Measurements from ENCODE around the gene VWA8.

Gene VWA8

DNA sequence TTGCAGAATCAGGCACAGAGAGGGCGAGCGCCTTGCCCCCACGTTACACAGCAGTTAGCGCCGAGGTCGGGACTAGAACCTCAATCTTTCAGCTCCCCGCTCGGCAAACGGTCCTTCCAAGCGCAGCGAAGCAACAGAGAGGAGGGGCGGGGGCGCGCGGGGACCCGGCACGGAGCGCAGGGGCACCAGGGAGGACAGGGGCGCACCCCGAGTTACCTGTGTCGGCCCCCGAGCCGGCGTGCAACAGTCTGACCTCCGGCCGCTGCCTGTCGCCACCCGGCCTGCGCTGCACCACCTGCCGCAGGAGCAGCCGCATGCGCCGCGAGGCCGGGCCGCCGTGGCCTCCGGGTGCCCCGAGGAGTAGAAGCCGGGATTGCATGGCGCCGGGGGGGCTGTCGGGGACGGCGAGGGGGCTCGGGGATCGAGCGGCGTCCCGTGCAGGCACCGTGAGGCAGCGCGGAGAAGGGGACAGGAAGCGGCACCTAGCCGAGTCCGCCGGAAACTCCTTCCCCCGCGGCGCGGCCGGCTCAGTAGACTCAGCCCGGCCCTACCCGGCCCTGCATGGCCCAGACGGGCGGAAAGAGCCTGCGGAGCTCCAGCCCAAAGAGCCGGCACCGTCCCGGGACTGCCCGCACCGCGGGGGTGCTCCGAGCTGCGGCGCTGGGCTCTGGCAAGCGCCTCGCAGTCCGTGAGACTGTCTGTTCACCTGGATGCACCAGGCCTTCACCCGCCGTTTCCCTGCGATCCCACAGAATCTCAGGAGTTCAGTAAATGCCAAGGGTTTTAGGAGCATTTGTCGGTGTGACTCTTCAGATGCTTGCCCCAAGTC is at the start of gene VWA8:
Gene VWA8 (minus strand): TSS at position 473 of the 829 bp plus-strand sequence. CDS start 94 bp downstream, at position 379.
- peak; percentile 89 for DNase-seq (ENCODE audit: low spot score)

DNA sequence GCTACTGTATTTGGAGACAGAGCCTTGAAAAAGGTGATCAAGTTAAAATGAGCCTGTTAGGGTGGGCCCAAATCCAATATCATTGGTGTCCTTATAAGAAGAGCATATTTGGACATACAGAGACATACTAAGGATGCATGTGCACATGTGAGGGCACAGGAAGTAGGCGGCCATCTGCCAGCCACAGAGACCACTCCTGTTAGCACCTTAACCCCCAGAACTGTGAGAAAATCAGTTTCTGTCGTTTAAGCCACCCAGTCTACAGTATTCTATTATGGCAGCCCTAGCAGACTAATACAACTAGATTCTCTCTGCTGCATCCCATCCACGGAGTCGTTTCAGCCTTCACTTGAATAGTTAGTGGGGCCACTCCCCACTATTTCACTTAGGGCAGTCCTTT is 48.1 kb upstream of the VWA8 start:
- DNase-seq (ENCODE audit: low spot score) = no peak

DNA sequence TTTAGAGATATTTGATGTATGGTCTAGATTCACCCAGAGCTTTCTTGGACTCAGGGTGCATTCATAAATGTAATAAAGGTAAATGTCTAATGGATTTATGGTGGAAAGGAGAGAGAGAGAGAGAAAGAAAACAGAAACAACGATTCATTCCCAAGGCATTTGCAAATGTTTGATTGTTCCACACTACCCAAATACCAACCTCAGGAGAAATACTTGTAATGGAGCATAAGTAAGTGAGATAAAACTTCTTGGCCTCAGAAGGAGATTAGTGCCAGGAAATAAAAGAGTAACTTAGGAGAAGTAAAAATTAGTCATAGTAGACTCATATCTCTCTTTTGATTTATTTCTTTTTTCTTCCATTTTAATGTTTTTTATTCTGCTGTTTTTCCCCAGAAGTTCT is 46.9 kb upstream of the VWA8 start:
- DNase-seq (ENCODE audit: low spot score) = peak; percentile 25

DNA sequence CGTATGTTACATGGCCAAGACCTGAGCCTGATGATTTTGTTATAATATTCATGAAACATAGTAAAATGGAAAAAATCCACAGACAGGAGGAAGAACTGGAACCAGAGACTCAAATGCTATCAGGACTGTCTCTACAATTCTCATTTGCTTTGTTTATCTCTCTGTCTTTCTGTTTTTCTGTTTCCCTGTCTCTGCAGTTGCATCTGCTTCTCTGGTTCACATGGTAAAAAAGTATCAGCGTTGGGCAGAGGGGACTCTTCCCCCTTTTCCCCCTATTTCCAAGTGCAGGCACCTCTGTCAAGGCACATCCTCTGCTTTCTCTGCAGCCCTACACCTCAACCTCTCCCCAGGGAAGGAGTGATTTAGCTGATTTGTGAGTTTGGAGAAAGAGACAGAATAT is 41.2 kb upstream of the VWA8 start:
- DNase-seq (ENCODE audit: low spot score) = no peak

DNA sequence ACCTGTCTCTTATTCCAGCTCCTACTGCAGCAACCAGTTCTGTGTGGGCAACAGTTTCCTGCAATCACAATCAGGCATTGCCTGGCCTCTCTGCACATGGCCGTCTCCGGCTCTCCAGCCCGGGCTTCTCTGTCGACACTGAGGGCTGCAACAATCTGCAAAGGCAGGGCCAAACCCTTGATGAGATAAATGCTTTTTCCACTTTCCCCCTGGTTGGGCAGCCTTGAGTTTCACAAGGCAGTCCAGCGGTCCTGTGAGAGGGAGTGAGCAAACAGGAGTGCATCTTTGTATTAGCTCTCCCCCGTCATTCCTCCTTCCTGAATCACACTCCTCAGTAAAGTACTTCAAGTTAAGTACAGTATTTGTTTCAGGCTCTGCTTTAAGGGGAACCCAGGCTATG is 40.7 kb upstream of the VWA8 start:
- peak; percentile 63 for DNase-seq (ENCODE audit: low spot score)

DNA sequence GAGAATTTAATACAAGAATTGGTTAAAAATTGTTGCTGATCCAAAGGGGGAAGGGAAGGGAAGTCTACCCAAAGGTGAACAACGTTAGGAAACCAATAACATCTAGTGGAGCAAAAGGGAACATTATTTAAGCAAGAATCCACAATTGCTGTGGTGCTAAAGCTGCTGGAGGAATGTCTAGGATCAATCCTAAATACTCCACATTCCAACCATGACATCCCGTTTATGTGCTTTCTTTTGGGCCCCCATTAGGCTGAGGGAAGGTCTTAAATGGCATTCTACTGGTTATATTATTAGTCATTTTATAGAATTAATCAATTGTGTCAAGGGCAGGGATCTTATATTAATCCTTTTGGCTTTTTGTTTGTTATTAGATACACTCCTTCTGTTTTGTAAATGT is 39.9 kb upstream of the VWA8 start:
- no peak for DNase-seq (ENCODE audit: low spot score)

DNA sequence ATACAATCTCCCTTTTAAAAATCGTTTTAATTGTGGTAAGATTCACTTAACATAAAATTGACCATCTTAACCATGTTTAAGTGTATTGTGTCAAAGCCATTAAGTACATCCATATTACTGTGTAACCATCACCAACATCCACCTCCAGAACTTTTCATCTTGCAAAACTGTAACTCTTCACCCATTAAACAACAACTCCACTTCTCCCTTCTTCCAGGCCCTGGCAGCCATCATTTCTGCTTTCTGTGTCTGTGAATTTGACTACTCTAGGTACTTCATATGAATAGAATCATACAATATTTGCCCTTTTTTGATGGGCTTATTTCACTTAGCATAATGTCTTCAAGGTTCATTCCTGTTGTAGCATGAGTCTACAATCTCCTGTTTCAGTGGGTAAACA is 36.5 kb upstream of the VWA8 start:
- DNase-seq (ENCODE audit: low spot score) = no peak

DNA sequence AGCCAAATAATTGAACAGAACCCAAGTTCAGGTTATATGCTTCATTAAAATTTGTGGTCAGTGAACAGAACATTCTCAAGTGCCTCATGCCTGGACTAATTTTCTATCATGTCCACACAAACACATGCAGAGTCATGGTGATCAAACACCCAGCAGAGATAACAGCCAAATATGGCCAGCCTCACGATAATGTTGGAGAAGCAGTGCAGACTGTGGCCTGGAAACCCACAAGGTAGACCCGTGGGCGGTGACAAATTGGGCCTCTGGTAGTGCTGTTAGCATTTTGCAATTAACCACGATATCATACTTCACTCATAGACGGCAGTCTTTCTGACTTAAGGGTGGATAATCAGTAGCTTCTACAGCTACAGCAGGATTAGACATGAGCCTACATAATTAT is 35.0 kb upstream of the VWA8 start:
- DNase-seq (ENCODE audit: low spot score) = no peak

DNA sequence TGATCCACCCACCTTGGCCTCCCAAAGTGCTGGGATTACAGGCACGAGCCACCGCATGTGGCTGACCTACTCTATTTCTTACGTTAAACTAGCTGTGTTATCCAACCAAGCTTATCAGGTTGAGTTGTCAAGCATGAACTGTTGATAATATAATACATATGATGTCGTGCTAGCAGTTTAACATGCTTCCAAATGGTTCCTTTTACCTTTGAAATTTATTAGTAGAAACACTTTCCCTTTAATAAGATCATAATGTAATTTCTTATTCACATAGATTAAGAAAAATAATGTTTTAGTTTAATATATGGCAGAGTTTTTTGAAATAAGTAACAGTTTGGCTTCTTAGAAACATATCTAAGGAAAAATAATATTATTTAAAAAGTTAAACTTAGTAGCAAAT is 34.4 kb upstream of the VWA8 start:
- no peak for DNase-seq (ENCODE audit: low spot score)

DNA sequence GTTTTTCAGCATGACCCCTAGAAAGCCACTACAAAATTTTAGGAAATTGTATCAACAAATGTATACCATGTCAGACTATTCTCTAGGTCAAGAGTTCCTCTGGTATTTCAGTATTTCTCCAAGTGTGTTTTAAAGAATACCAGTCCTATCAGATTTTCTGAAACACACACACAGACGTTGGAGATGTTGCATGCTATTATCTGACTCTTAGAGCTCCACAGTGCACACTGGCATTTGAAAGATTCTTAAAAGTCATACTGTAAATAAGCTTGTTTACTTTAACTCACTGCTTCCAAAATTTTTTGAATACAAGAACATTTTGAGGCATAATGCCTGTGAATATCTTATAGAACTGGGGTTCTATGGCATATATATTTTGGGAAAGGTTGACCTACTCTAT is 33.8 kb upstream of the VWA8 start:
- no peak for DNase-seq (ENCODE audit: low spot score)

DNA sequence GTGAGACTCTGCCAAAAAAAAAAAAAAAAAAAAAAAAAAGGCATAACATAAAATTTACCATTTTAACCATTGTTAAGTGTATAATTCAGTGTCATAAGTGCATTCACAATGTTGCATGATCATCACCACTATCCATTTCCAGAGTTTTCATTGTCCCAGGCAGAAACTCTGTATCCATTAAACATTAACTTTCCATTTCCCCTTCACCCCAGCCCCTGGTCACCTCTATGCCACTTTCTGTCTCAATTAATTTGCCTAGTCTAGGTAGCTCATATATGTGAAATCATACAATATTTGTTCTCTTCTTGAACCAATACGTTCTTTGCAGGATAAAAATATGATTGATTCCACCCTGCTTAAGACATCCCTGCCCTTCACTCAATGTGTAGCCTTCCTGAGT is 31.0 kb upstream of the VWA8 start:
- DNase-seq (ENCODE audit: low spot score) = no peak

DNA sequence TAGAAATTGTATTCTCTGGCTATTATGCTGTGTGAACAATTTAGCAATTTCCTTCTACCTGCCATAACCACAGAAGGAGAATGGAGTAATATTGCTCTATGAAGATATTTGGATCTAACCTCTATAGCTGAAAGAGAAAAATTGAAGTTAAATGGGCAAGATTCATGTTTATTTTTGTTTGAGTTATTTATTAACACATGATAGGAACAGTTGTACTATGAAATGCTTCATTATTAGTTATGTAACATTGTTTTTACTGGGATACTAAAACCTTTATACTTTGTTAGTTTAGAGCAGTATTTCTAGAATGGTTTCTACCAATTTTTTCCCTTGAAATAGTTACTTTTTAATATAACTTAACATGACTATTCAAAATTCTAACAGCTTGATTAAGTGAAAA is 27.3 kb upstream of the VWA8 start:
- no peak for DNase-seq (ENCODE audit: low spot score)

DNA sequence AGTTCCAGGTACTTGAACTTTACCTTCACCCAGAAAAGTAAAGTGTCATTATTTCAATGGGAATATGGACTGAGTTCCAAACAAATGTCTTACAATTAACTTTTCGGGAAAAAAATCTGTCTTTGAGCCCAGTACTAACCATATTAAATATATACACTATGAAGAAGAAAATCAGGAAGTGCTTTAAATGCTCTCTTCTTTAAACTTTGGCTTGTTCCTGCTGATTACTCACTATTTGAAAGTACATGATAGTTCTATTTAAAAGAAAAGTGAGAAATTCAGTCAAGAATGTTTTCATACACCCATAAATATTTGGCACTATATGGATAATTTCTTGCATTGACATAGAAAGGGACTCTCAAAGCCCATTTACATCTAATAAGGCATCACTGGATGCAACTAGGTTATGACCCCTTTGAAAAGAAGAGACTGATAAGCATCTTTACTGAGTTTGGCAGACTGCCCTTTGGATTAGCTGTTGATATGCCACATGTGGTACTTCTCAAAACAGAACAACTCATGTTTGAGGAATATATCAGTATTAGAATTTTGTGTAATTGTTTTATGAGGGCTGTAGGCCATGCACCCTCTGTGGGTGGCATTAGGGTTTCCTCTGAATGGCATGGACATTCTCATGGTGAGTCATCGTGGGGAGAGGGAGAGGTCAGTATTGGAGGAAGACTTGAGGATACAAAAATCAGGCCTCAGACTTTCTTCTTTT is 25.0 kb upstream of the VWA8 start:
- DNase-seq (ENCODE audit: low spot score) = peak; percentile 19

DNA sequence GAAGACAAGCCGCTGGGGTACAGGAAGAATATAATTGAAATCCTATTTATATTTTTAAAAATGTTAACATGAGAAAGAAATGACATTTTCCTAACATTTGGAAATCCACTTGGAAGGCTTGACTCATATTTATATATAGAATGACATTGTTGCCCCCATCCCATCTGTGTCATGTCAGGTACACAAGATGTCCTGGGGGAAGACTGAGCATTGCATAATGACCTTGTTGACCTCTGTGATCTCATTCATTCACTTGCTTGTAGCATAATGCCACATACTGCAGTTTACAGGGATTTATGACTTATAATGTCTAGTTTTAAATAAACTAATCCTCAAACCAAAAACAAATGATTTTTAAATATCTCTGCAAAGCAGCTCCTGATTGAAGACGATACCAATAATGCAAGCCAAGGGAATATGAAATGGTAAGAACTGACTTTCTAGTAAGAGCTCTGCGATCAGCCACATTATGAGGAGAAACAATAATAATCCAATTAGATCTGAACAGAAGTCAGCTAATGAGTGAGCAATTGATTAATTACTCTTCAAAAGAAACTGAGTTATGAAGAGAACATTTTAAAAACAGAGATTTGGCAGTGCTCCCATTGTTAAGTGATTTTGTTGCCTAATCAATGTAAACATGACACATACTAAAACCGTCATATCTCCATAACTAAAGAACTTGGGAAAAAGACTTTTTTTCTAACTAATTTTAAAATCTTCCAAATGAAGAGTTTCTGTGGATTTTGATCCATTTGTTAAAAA is 21.2 kb upstream of the VWA8 start:
- no peak for DNase-seq (ENCODE audit: low spot score)

DNA sequence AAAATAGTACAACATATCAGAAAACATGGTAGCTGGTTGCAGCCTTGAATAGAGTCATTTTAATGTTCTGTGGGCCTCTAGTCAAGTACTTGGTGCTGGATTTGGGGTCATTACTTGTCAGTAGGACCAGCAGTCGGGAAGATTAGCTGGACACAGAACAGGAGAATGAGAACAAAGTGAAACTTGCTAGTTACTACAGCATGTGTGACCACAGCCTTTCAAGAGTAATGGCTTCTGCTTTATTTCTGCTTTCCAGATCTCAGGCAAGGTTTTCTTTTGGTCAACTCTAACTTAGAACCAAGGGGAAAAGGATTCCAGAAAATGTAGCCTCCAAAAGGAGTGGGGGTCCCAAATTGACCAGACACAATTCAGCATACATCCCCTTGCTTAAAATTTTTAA is 17.1 kb upstream of the VWA8 start:
- DNase-seq (ENCODE audit: low spot score) = no peak

DNA sequence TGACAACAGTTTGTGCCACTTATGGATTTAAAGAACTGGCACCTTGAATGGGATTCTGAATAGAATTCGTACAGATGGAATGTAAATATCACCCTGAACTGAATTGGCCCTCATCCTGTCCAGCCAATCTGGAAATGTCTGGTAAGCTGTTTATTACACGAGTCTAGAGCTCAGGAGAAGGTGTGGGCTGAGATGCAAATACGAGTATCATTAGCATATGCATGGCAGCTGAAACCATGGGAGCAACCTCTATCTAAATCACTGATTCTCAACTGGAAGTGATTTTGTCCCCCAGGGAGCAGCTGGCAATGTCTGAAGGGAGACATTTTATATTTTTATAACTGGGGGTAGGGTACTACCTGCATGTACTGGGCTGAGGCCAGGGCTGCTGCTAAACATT is 15.6 kb upstream of the VWA8 start:
- no peak for DNase-seq (ENCODE audit: low spot score)

DNA sequence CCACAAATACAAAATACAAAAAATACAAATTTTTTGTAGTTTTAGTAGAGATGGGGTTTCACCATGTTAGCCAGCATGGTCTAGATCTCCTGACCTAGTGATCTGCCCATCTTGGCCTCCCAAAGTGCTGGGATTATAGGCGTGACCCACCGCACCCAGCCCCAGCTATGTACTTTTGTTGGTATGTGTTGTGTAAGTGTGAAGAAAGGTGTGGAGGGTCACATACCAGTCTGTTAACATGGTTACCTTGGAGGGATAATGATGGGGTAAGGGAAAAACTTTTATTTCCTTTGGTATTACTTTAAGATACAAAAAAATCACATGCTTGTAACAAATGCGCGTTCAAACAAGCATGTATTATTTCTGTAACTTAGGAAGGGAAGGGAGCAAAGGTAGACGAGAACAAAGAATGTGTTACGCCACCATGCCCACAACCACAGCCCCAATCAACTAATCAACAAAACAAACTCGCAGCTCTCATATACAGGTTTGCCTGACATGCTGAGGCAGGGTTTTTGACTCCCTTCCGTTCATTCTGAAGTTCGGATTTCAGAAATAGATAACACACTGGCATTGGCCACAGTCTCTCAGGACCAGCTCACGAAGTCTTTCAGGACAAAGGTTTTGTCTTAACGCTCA is 13.5 kb upstream of the VWA8 start:
- DNase-seq (ENCODE audit: low spot score) = no peak

DNA sequence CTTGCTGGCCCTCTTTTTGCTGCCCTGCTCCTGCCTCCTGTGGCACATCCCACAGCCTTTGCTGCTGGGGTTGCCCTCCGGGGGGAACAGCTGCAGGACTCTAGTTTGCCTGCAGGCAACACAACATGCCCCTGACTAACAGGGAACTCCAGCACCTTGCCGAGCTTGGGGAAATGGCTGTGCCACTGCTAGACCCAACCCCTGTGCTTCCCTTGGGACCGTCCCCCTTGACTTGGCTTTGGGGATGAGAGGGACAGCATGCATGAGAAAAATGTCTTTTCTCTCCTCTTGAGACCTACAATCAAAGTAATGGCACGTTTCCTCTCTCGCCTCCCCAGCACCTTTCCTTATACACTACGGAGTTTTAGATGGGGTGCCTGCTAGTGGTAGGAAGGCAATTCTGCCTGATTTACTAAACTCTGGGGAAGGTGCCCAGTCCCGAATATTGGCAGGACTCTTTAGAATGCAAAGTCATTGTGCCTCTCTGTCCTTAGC is 12.4 kb upstream of the VWA8 start:
- no peak for DNase-seq (ENCODE audit: low spot score)

DNA sequence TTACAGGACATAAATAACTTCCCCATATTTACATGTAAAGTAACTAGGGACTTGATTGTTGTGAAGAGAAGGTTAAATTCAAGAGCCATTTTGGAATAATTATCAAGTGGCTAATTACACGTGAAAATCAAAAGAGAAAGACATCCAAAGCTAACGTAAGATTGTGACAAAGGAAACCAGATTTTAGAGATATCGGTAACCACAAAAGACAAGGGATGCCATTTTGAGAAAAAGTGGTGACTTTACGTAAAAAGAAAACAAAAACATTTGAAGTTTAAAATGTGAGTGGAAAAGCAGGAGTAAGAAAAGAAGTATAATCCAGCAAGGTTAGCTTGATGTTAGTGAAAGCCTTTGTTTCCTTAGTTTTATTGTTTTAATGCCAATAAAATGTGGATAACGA is 10.9 kb upstream of the VWA8 start:
- no peak for DNase-seq (ENCODE audit: low spot score)

DNA sequence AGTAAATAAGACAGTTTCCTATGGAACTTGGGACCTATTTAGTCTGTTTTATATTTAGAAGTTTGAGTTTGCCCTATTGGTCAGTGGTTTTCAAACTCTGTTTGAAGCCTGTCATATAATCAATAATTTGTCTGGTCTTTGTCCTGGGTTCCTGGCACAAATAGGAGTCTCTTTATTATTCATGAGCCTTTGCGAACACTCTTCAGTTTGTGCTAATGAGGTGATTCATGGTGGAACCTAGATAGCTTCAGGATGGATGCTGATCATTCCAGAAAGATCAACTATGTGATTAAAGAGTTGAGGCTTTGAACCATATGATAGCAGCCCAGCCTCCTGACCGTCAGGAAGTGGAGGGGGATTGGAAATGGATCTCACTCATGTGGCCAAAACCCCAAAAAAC is 10.0 kb upstream of the VWA8 start:
- DNase-seq (ENCODE audit: low spot score) = no peak

DNA sequence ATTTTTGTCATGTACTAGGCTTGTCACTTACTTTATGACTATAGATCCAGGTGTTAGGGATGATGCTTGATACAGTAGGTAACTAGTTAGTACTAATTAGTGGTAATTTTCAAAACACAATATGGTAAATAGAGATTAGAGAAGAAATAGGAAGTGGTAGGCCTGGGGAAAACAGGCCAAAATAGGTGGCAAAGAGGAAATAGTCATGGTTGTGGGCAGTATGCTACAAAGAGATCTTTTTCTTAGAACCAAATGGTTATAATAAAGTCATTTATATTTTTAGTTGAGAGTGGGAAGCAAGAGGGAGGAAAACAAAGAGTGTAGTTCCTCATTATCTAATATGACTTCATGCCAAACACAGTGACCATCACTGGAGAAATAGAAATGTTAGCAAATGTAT is 9.1 kb upstream of the VWA8 start:
- no peak for DNase-seq (ENCODE audit: low spot score)

DNA sequence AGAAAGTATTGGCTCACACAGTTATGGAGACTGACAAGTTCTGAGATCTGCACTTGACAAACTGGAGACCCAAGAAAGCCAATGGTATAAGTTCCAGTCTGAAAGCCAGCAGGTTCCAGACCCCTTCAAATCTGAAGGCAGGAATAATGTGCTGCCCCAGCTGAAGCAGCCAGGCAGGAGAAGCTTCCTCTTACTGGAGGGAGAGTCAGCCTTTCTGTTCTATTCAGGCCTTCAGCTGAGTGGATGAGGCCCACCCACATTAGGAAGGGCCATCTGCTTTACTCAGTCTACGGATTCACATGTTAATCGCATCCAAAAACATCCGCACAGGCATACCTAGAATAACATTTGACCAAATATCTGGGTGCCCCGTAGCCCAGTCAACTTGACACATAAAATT is 8.2 kb upstream of the VWA8 start:
- DNase-seq (ENCODE audit: low spot score) = no peak
